Heart right ventricle (tissue), 16 donors: Measurements from ENCODE around the gene SPECC1L. TPM values are rescaled to one million over a fixed set of nuclear protein-coding genes. Genes with fewer than 3 reads are reported as not detected.

Experiments
- ATAC-seq, 8 donors: fragments of 200-7000 bp; cut with Tn5 transposase; one replicate each; pipeline ENCODE4 v1.9.1; 2020; ENCODE audit warnings: mild to moderate bottlenecking in 8 of 8, moderate library complexity in 8 of 8, moderate number of reproducible peaks in 1 of 8
- DNase-seq, 2 donors: peaks; one replicate each; pipeline ENCODE4 v3.0.0-alpha.2; 2020
- H3K27ac ChIP-seq, 10 donors: fragments of 200-600 bp; sonication (generic) in 2 of 10; one replicate each; pipeline versions ENCODE4 v1.5.0 to v1.8.0; 2020 to 2022; ENCODE audit warnings: mild to moderate bottlenecking in 3 of 10
- H3K27me3 ChIP-seq, 7 donors: fragments of 200-600 bp; one replicate each; pipeline ENCODE4 v1.8.0; 2021 to 2022; ENCODE audit warnings: mild to moderate bottlenecking in 2 of 7
- H3K36me3 ChIP-seq, 9 donors: fragments of 200-600 bp; sonication (generic) in 1 of 9; one replicate each; pipeline versions ENCODE4 v1.5.0 to v1.8.0; 2020 to 2022; ENCODE audit warnings: mild to moderate bottlenecking in 2 of 9
- H3K4me1 ChIP-seq, 9 donors: fragments of 200-600 bp; sonication (generic) in 1 of 9; one replicate each; pipeline versions ENCODE4 v1.5.0 to v1.8.0; 2020 to 2022; ENCODE audit warnings: mild to moderate bottlenecking in 4 of 9
- H3K4me3 ChIP-seq, 10 donors: fragments of 200-600 bp; sonication (generic) in 2 of 10; one replicate each; pipeline versions ENCODE4 v1.5.0 to v1.8.0; 2020 to 2022; ENCODE audit warnings: mild to moderate bottlenecking in 7 of 10, moderate library complexity in 2 of 10
- H3K9me3 ChIP-seq, 11 donors: fragments of 200-600 bp in 10 of 11; sonication (generic) in 2 of 11; one replicate each; pipeline versions ENCODE4 v1.5.0 to v1.8.0; 2013 to 2022; ENCODE audit warnings: mild to moderate bottlenecking in 2 of 11, control low read depth in 1 of 11, moderate library complexity in 1 of 11
- WGBS, 2 donors: extraction: QIAGEN DNeasy Blood & Tissue Kit; methylation state at CpG; one replicate each; pipeline ENCODE4 v1.1.7; 2013; ENCODE audit warnings: inconsistent platforms in 1 of 2; 5-methylcytosine and 5-hydroxymethylcytosine counted together
- intact Hi-C, 10 donors: fragments of 100-400 bp; cut with DNase I; formaldehyde crosslinking; loops; one replicate each; pipeline versions ENCODE4 v1.11.1 to v1.14.2; 2022
- polyA plus RNA-seq, 2 donors: library from polyadenylated mRNA; stranded (reverse); fragments of 200-250 nt; gene quantifications; one replicate each; pipeline ENCODE4 v1.2.3, GENCODE V29; 2013
- total RNA-seq, 10 donors: library from RNA; stranded (reverse); fragmentation: NEBNext Ultra II Directional in 3 of 10; extraction: Animal tissue kit (Norgen Biotek cat#: 25700) in 3 of 10; gene quantifications; one replicate each; pipeline versions ENCODE4 v1.2.1 to v1.2.4, GENCODE V29; 2021 to 2023
- TF ChIP-seq, protein P1 (sequence below), 9 donors: fragments of 200-600 bp; sonication (generic) in 2 of 9; IDR thresholded peaks; one replicate each; pipeline versions ENCODE4 v1.5.0 to v1.8.0; 2021 to 2022; ENCODE audit warnings: antibody characterized with exemption in 9 of 9, mild to moderate bottlenecking in 5 of 9, moderate library complexity in 1 of 9
- donor health status: Arrhythmogenic right ventricular cardiomyopathy.
- donor health status: ischemic (EF 13 %, LVEDD 7.1; RV severe dilation, severe dysfunction).
- donor health status: healthy with polysubstance abuse.
- donor health status: DM: no; HTN: yes; CAD: no.
- donor health status: DM: no; HTN: no; CAD: no.
- donor health status: ischemic (EF 25% LVEDD 6.9; RV normal size, moderate dysfunction).
- donor health status: ischemic (EF 25% LVEDD 5.7; RV mildly dilated, moderate dysfunction).
- donor health status: healthy.
- donor health status: DM: yes; HTN: yes; CAD: no.
- donor health status: Ischemic cardiomyopathy.
- donor health status: ischemic (EF 35%, LVEDD 5.7; RV mildly dilated, moderate dysfunction).
- donor health status: nonischemic (EF 11% LVEDD 7.7; RV severe dilation, severe dysfunction).
- donor health status: DM: yes; HTN: yes; CAD: no.
- donor health status: PGD.
- donor health status: ischemic (EF 29% LVEDD 5.4; RV normal size, mild dysfunction).
- donor health status: nonischemic (EF 23%, LVEDD 6.1; RV moderate dilation, normal function).

SPECC1L gene
- total and polyA plus RNA-seq, 12 donors, result 8.3 to 61.7 (median 49.5) TPM

DNA sequence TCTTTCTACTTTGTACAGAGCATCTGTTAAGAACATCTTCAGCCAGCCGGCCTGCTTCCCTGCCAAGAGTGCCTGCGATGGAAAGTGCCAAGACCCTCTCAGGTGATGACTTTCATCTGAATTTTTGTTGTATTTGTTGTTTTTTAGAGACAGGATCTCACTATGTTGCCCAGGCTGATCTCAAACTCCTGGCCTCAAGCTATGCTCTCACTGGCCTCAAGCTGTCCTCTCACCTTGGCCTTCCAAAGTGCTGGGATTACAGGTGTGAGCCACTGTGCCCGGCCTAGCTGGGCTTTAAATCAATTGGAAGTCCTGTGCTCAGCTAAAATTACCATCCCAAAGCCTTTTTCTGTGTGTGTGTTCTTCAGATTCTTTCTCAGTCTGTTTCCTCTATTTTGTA, 92.6 kb downstream of the SPECC1L start:
- peaks cover 0 to 99% (median 33%) of the 10 kb centered on the region in 9 donors for H3K36me3 ChIP-seq
- no peak for DNase-seq
- no peaks in the 10 kb centered on the region for H3K9me3 ChIP-seq
- peaks cover 8 to 40% (median 20%) of the 10 kb centered on the region in 9 donors for H3K4me1 ChIP-seq
- 84 to 90% methylated on average over 3 of the region's 3 CpGs for WGBS, 2 donors
- no peak for ATAC-seq
- TF ChIP-seq, protein P1, sequence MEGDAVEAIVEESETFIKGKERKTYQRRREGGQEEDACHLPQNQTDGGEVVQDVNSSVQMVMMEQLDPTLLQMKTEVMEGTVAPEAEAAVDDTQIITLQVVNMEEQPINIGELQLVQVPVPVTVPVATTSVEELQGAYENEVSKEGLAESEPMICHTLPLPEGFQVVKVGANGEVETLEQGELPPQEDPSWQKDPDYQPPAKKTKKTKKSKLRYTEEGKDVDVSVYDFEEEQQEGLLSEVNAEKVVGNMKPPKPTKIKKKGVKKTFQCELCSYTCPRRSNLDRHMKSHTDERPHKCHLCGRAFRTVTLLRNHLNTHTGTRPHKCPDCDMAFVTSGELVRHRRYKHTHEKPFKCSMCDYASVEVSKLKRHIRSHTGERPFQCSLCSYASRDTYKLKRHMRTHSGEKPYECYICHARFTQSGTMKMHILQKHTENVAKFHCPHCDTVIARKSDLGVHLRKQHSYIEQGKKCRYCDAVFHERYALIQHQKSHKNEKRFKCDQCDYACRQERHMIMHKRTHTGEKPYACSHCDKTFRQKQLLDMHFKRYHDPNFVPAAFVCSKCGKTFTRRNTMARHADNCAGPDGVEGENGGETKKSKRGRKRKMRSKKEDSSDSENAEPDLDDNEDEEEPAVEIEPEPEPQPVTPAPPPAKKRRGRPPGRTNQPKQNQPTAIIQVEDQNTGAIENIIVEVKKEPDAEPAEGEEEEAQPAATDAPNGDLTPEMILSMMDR (IDR thresholded peaks at IDR 0.05), result no peak
- H3K27me3 ChIP-seq, result no peaks in the 10 kb centered on the region
- H3K4me3 ChIP-seq, result no peak overlapping the region
- no peak overlapping the region for H3K27ac ChIP-seq
- intact Hi-C loops, result loop anchor here in 1 of 10 donors (5.0 kb wide), 1 partner anchor 51 kb away; no protein-coding TSS in a partner anchor

DNA sequence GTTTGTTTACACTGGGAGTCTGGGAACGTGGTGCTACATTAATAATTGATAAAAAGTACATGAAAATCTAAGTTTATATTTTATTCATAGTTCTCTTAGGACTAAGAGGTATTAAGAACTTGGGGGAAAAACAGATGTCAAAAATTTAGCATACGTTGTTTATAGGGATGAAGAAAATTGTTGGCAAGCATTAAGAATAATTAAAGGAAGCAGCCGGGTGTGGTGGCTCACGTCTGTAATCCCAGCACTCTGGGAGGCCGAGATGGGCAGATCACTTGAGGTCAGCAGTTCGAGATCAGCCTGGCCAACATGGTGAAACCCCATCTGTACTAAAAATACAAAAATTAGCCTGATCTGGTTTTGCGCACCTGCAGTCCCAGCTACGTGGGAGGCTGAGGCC, 96.1 kb downstream of the SPECC1L start:
- TF ChIP-seq, protein P1 (IDR thresholded peaks at IDR 0.05), result no peak
- WGBS, 2 donors, result 63 to 71% methylated on average over 8 of the region's 8 CpGs
- Histone ChIP-seq H3K9me3 (no peaks in the 10 kb centered on the region), H3K27me3 (no peaks in the 10 kb centered on the region), H3K4me3 (no peak overlapping the region), H3K4me1 (peaks cover 0 to 28% (median 10%) of the 10 kb centered on the region in 9 donors), H3K36me3 (peaks cover 0 to 100% (median 52%) of the 10 kb centered on the region in 9 donors), H3K27ac (no peak overlapping the region)
- DNase-seq, result no peak
- ATAC-seq, result no peak
- intact Hi-C loops, result no loop called here

DNA sequence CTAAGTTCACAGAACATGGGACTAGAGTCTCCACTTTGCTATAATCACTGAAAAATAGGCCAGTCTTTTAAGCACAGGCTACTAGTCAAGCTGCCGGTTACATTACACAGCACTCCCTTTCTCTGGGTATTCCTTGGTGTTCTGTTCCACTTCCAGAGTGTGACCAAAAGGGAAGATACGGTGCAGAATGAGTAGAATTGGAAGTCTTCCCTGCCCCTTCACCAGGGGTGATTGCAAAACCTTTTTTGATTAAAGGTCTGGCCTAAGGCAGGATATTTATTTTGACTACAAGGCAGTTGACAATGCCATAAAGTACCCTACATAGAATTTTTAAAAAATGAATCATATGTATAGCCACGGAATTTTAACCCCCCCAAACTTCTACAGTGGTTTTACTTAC, 97.2 kb downstream of the SPECC1L start:
- 77 to 88% methylated on average over 3 of the region's 3 CpGs for WGBS, 2 donors

DNA sequence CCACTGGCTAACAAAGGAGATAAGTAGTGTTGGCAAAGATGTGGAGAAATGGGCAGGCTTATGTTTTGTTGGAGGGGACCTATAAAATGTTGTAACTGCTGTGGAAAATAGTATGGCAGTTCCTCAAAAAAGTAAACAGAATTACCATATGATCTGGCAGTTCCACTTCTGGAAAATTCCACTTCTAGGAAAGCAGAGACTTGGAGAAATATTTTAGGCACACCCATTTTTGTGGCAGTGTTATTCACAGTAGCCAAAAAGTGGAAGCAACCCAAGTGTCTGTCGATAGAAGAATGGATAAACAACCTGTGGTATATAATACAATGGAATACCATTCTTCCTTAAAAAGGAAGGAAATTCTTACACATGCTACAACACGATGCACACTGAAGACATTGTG, 99.8 kb downstream of the SPECC1L start:
- Histone ChIP-seq H3K4me3 (no peak overlapping the region), H3K9me3 (peaks cover 0 to 3% (median 0%) of the 10 kb centered on the region in 11 donors), H3K36me3 (peaks cover 0 to 91% (median 43%) of the 10 kb centered on the region in 9 donors), H3K4me1 (peaks cover 0 to 27% (median 10%) of the 10 kb centered on the region in 9 donors), H3K27me3 (no peaks in the 10 kb centered on the region), H3K27ac (peak overlapping the region in 2 of 10 donors; percentile 22 to 25)
- TF ChIP-seq, protein P1 (IDR thresholded peaks at IDR 0.05), result no peak
- ATAC-seq (peak in 1 of 8 donors; percentile 38), DNase-seq (no peak)
- WGBS, 2 donors, result 61 to 73% methylated on average over 2 of the region's 2 CpGs
- intact Hi-C loops, result no loop called here

More for the DNA sequence above, 97.2 kb downstream of the SPECC1L start:
- Histone ChIP-seq H3K36me3 (peaks cover 0 to 100% (median 60%) of the 10 kb centered on the region in 9 donors), H3K4me1 (peaks cover 0 to 27% (median 10%) of the 10 kb centered on the region in 9 donors), H3K27ac (peak overlapping the region in 2 of 10 donors; percentile 4 to 27), H3K4me3 (no peak overlapping the region), H3K9me3 (no peaks in the 10 kb centered on the region), H3K27me3 (no peaks in the 10 kb centered on the region)
- intact Hi-C loops, result no loop called here
- TF ChIP-seq, protein P1 (IDR thresholded peaks at IDR 0.05), result no peak
- DNase-seq (no peak), ATAC-seq (peak in 1 of 8 donors; percentile 37)
